Effector memory CD4-positive, alpha-beta T cell (primary cell): Measurements from ENCODE around the gene RNASE9.
A peak's percentile ranks its signal among the peaks of the same experiment; 100 is the strongest.

Source experiments
- DNase-seq, 3 donors: peaks; one replicate each; pipeline ENCODE4 v3.0.0-alpha.2; 2020
- H3K27ac ChIP-seq: 2 replicates; pipeline ENCODE4 v1.7.0; 2013; ENCODE audit warnings: mild to moderate bottlenecking, low read length, moderate library complexity; ENCODE audit not compliant: insufficient read depth, poor library complexity, severe bottlenecking
- H3K27me3 ChIP-seq: replicated peaks from 2 replicates; pipeline ENCODE4 v1.7.0; 2013; ENCODE audit warnings: mild to moderate bottlenecking, low read length; ENCODE audit not compliant: insufficient read depth, control insufficient read depth, poor library complexity, severe bottlenecking
- H3K36me3 ChIP-seq: 2 replicates; pipeline ENCODE4 v1.7.0; 2013; ENCODE audit warnings: mild to moderate bottlenecking, low read length, moderate library complexity; ENCODE audit not compliant: control insufficient read depth, insufficient read depth
- H3K4me1 ChIP-seq: 2 replicates; pipeline ENCODE4 v1.7.0; 2013; ENCODE audit warnings: low read length, mild to moderate bottlenecking; ENCODE audit not compliant: control insufficient read depth, insufficient read depth, poor library complexity, severe bottlenecking
- H3K4me3 ChIP-seq: 2 replicates; pipeline ENCODE4 v1.7.0; 2013; ENCODE audit warnings: low read length, low read depth, mild to moderate bottlenecking; ENCODE audit not compliant: insufficient read depth, poor library complexity, severe bottlenecking
- H3K9me3 ChIP-seq: 2 replicates; pipeline ENCODE4 v1.7.0; 2013; ENCODE audit warnings: mild to moderate bottlenecking, low read length, moderate library complexity; ENCODE audit not compliant: control insufficient read depth

RNASE9 gene

GRCh38 chr14:20557212-20557542, 3.7 kb downstream of the RNASE9 start:
- H3K36me3 ChIP-seq: no peaks in the 10 kb centered on the region
- DNase-seq: no peak
- H3K4me1 ChIP-seq: no peaks in the 10 kb centered on the region
- H3K27me3 ChIP-seq: no peaks in the 10 kb centered on the region
- H3K27ac ChIP-seq: no peak overlapping the region
- H3K4me3 ChIP-seq: no peak overlapping the region
- no peaks in the 10 kb centered on the region for H3K9me3 ChIP-seq

GRCh38 chr14:20556500-20557211, 4.2 kb downstream of the RNASE9 start:
- H3K9me3 ChIP-seq: no peaks in the 10 kb centered on the region
- no peak overlapping the region for H3K4me3 ChIP-seq
- no peaks in the 10 kb centered on the region for H3K4me1 ChIP-seq
- H3K27ac ChIP-seq: no peak overlapping the region
- DNase-seq: no peak
- H3K36me3 ChIP-seq: no peaks in the 10 kb centered on the region
- no peaks in the 10 kb centered on the region for H3K27me3 ChIP-seq

GRCh38 chr14:20555845-20556244, 5.0 kb downstream of the RNASE9 start:
- Histone ChIP-seq H3K4me1 (no peaks in the 10 kb centered on the region), H3K27me3 (no peaks in the 10 kb centered on the region), H3K9me3 (no peaks in the 10 kb centered on the region), H3K36me3 (no peaks in the 10 kb centered on the region), H3K27ac (no peak overlapping the region), H3K4me3 (no peak overlapping the region)
- no peak for DNase-seq

- Histone ChIP-seq H3K36me3 (no peaks in the 10 kb centered on the region), H3K9me3 (no peaks in the 10 kb centered on the region), H3K27me3 (no peaks in the 10 kb centered on the region), H3K4me3 (no peak overlapping the region), H3K27ac (no peak overlapping the region), H3K4me1 (no peaks in the 10 kb centered on the region)
- no peak for DNase-seq
Measured at GRCh38 chr14:20553024-20553423, 7.8 kb downstream of the RNASE9 start.

GRCh38 chr14:20551606-20552005, 9.2 kb downstream of the RNASE9 start:
- no peak overlapping the region for H3K4me3 ChIP-seq
- no peaks in the 10 kb centered on the region for H3K9me3 ChIP-seq
- DNase-seq: no peak

GRCh38 chr14:20550926-20551325, 9.9 kb downstream of the RNASE9 start:
- Histone ChIP-seq H3K27me3 (no peaks in the 10 kb centered on the region), H3K9me3 (no peaks in the 10 kb centered on the region), H3K4me1 (no peaks in the 10 kb centered on the region), H3K36me3 (no peaks in the 10 kb centered on the region), H3K27ac (no peak overlapping the region), H3K4me3 (no peak overlapping the region)
- no peak for DNase-seq

More at GRCh38 chr14:20551606-20552005, 9.2 kb downstream of the RNASE9 start:
- no peak overlapping the region for H3K27ac ChIP-seq
- no peaks in the 10 kb centered on the region for H3K36me3 ChIP-seq
- H3K4me1 ChIP-seq: no peaks in the 10 kb centered on the region
- no peaks in the 10 kb centered on the region for H3K27me3 ChIP-seq

- Histone ChIP-seq H3K36me3 (no peaks in the 10 kb centered on the region), H3K4me3 (no peak overlapping the region), H3K9me3 (no peaks in the 10 kb centered on the region), H3K27ac (no peak overlapping the region), H3K4me1 (no peaks in the 10 kb centered on the region), H3K27me3 (no peaks in the 10 kb centered on the region)
- DNase-seq: no peak
Measured at GRCh38 chr14:20548414-20549158, 12.3 kb downstream of the RNASE9 start.

GRCh38 chr14:20546877-20547276, 14.0 kb downstream of the RNASE9 start:
- H3K27me3 ChIP-seq: no peaks in the 10 kb centered on the region
- H3K27ac ChIP-seq: no peak overlapping the region
- H3K4me3 ChIP-seq: no peak overlapping the region
- H3K4me1 ChIP-seq: no peaks in the 10 kb centered on the region
- H3K9me3 ChIP-seq: no peaks in the 10 kb centered on the region
- no peaks in the 10 kb centered on the region for H3K36me3 ChIP-seq
- DNase-seq: no peak

- no peak for DNase-seq
- Histone ChIP-seq H3K4me1 (no peaks in the 10 kb centered on the region), H3K36me3 (no peaks in the 10 kb centered on the region), H3K27ac (no peak overlapping the region), H3K4me3 (no peak overlapping the region), H3K9me3 (no peaks in the 10 kb centered on the region), H3K27me3 (no peaks in the 10 kb centered on the region)
Measured at GRCh38 chr14:20539906-20540305, 20.9 kb downstream of the RNASE9 start.

- Histone ChIP-seq H3K36me3 (no peaks in the 10 kb centered on the region), H3K4me1 (no peaks in the 10 kb centered on the region), H3K4me3 (no peak overlapping the region), H3K27ac (no peak overlapping the region), H3K27me3 (no peaks in the 10 kb centered on the region), H3K9me3 (no peaks in the 10 kb centered on the region)
- DNase-seq: peak; percentile 28 to 53 (median 37)
Measured at GRCh38 chr14:20530771-20531571, 29.9 kb downstream of the RNASE9 start.
